Measurements from ENCODE around the gene DYNLT5. TPM values are rescaled to one million over a fixed set of nuclear protein-coding genes. Genes with fewer than 3 reads are reported as not detected.
"Not testable (repeated sequence)": the region's sequence is repeated elsewhere in the genome, so short reads cannot be mapped to it uniquely, and the experiment has no call there.

The DYNLT5 gene
- total RNA-seq, 4 donors from 2014 or later = 0.25 to 7.7 (median 4.1) TPM

GRCh38 chr1:66725885-66726665 lies 26.2 kb upstream of the DYNLT5 start:
- ATAC-seq (ENCODE audit: low FRiP score) (peak; percentile 79), DNase-seq (ENCODE audit: low spot score) (no peak)
- TF ChIP-seq CTCF (IDR thresholded peaks at IDR 0.05) = peak in 1 of 3 donors; percentile 29

GRCh38 chr1:66728021-66728420 lies 24.2 kb upstream of the DYNLT5 start:
- TF ChIP-seq CTCF (IDR thresholded peaks at IDR 0.05) = no peak
- ATAC-seq (ENCODE audit: low FRiP score) = no peak
- DNase-seq (ENCODE audit: low spot score) = no peak

GRCh38 chr1:66728716-66729115 lies 23.5 kb upstream of the DYNLT5 start:
- not testable (repeated sequence) for DNase-seq (ENCODE audit: low spot score); ATAC-seq (ENCODE audit: low FRiP score)

- no peak for ATAC-seq (ENCODE audit: low FRiP score)
- TF ChIP-seq CTCF (IDR thresholded peaks at IDR 0.05) = no peak
- no peak for DNase-seq (ENCODE audit: low spot score)
Observed at GRCh38 chr1:66729119-66729518, 23.1 kb upstream of the DYNLT5 start.

GRCh38 chr1:66729523-66729922 lies 22.7 kb upstream of the DYNLT5 start:
- TF ChIP-seq CTCF (IDR thresholded peaks at IDR 0.05) = no peak
- no peak for ATAC-seq (ENCODE audit: low FRiP score)
- DNase-seq (ENCODE audit: low spot score) = no peak

GRCh38 chr1:66730462-66730861 lies 21.8 kb upstream of the DYNLT5 start:
- ATAC-seq (ENCODE audit: low FRiP score) = no peak
- TF ChIP-seq CTCF (IDR thresholded peaks at IDR 0.05) = no peak
- DNase-seq (ENCODE audit: low spot score) = no peak

GRCh38 chr1:66731170-66731865 lies 20.9 kb upstream of the DYNLT5 start:
- DNase-seq (ENCODE audit: low spot score) = no peak
- ATAC-seq (ENCODE audit: low FRiP score) = no peak
- no peak for TF ChIP-seq CTCF (IDR thresholded peaks at IDR 0.05)

Measured in omental fat pad (tissue), 4 donors.